Tibial artery (tissue), 4 donors: ENCODE results near the gene MAMDC2.

Source experiments
- DNase-seq, 2 donors: peaks; one replicate each; pipeline ENCODE4 v3.0.0-alpha.2; 2019
- H3K27ac ChIP-seq, 2 donors: fragments of 200-600 bp; sonication (generic) in 1 of 2; 1 replicate in 1 of 2; 2 replicates in 1 of 2; pipeline ENCODE4 v1.5.1; 2018 to 2019; ENCODE audit warnings: mild to moderate bottlenecking in 1 of 2
- H3K27me3 ChIP-seq, 2 donors: fragments of 200-600 bp; sonication (generic) in 1 of 2; one replicate each; pipeline versions ENCODE4 v1.5.1 to v1.6.0; 2016 to 2019
- H3K36me3 ChIP-seq, 3 donors: fragments of 200-600 bp; sonication (generic) in 2 of 3; one replicate each; pipeline ENCODE4 v1.5.1; 2016 to 2019; ENCODE audit warnings: mild to moderate bottlenecking in 2 of 3
- H3K4me1 ChIP-seq, 4 donors: fragments of 200-600 bp; sonication (generic) in 2 of 4; 1 replicate in 3 of 4; 2 replicates in 1 of 4; pipeline ENCODE4 v1.5.1; 2016 to 2019
- H3K4me3 ChIP-seq, 2 donors: fragments of 200-600 bp; sonication (generic) in 1 of 2; 1 replicate in 1 of 2; 2 replicates in 1 of 2; pipeline ENCODE4 v1.5.1; 2018 to 2019; ENCODE audit warnings: mild to moderate bottlenecking in 2 of 2
- H3K9me3 ChIP-seq, 3 donors: fragments of 200-600 bp; sonication (generic) in 1 of 3; one replicate each; pipeline ENCODE4 v1.5.1; 2016 to 2019
- CTCF ChIP-seq, 2 experiments: fragments of 200-600 bp in 1 of 2; fragments of 450-650 bp in 1 of 2; IDR thresholded peaks; one replicate each; pipeline ENCODE4 v1.5.1; 2017 to 2019; ENCODE audit warnings: antibody characterized with exemption in 2 of 2, mild to moderate bottlenecking in 1 of 2, moderate library complexity in 1 of 2
- intact Hi-C: fragments of 100-400 bp; cut with DNase I; formaldehyde crosslinking; loops from one replicate; pipeline ENCODE4 v1.15.0; 2023; ENCODE audit warnings: low total_unique reads

MAMDC2 gene

DNA sequence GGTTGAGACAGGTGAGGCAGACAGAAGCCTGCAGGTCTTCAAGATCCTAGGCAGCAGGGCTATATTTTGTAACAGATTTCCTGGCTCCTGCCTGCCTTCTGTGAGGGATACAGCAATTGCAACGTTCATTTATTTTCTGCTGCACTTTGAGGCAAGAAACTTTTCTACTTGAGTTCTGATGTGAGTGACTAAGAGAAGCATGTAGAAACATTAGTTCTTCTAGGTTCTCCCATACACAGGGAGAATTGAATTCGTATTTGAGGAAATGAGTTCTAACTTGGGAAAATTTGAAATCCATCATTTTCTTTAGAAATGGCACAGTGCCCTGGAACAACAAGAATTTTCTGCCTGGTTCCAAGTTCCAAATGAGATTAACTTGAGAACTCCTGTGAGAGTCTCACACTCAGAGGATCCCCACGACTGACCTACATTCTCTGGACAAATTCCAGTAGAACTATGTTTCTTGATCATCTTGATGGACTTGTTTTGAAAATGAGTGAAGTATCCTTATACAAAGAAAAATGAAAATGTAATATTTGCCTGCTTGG lies 15.0 kb downstream of the MAMDC2 start:
- H3K9me3 ChIP-seq: no peaks in the 10 kb centered on the region
- H3K4me1 ChIP-seq: peaks cover 0 to 59% (median 33%) of the 10 kb centered on the region in 4 donors
- H3K36me3 ChIP-seq: peaks cover 0 to 8% (median 5%) of the 10 kb centered on the region in 3 donors
- H3K27ac ChIP-seq: peak overlapping the region; percentile 30 to 63
- no peak for DNase-seq
- TF ChIP-seq CTCF (IDR thresholded peaks at IDR 0.05): no peak
- H3K4me3 ChIP-seq: no peak overlapping the region
- H3K27me3 ChIP-seq: no peaks in the 10 kb centered on the region
- intact Hi-C loops: no loop called here

DNA sequence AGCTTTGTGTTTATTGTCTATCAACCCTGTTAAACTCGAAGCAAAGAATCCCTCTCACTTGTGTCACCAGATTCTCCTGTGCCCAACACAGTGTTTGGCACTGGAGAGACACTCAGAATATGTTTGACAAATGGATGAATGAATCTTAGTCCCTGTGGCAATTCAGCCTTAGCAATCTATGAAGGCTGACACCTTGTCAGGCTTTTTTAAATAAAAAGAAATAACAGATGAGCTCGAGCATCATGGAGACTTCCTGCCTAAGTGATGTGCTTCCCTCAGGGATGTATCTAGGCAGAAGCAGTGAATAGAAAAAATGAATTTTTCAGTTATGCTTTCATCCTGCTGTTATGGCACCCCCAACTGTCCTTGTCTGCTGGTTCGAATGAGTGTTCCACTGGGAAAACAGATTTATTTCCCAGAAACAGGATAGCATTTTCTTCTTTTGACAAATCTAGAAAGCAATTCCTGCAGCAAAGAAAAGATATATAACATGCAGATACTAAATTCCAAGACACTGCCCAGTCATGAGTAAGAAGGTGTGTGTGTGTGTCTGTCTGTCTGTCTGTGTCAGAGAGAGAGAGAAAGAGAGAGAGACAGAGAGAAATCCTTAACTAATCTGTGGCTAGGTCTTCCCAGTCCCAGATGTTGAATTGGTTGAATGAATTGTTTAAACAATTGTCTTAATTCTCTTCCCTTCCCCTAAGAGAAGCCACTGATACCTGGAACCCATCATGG lies 16.7 kb downstream of the MAMDC2 start:
- no peak overlapping the region for H3K4me3 ChIP-seq
- H3K27me3 ChIP-seq: no peaks in the 10 kb centered on the region
- intact Hi-C loops: no loop called here
- H3K36me3 ChIP-seq: peaks cover 0 to 8% (median 5%) of the 10 kb centered on the region in 3 donors
- no peak for TF ChIP-seq CTCF (IDR thresholded peaks at IDR 0.05)
- DNase-seq: no peak
- H3K9me3 ChIP-seq: no peaks in the 10 kb centered on the region
- no peak overlapping the region for H3K27ac ChIP-seq
- peaks cover 0 to 56% (median 20%) of the 10 kb centered on the region in 4 donors for H3K4me1 ChIP-seq

- TF ChIP-seq CTCF (IDR thresholded peaks at IDR 0.05): no peak
- no peak overlapping the region for H3K27ac ChIP-seq
- no peaks in the 10 kb centered on the region for H3K9me3 ChIP-seq
- H3K4me3 ChIP-seq: no peak overlapping the region
- H3K27me3 ChIP-seq: no peaks in the 10 kb centered on the region
- H3K4me1 ChIP-seq: peaks cover 3 to 56% (median 18%) of the 10 kb centered on the region in 4 donors
- no peak for DNase-seq
- peaks cover 0 to 8% (median 5%) of the 10 kb centered on the region in 3 donors for H3K36me3 ChIP-seq
- intact Hi-C loops: no loop called here
Measured at GRCh38 chr9:70060883-70061507, 17.3 kb downstream of the MAMDC2 start.

DNA sequence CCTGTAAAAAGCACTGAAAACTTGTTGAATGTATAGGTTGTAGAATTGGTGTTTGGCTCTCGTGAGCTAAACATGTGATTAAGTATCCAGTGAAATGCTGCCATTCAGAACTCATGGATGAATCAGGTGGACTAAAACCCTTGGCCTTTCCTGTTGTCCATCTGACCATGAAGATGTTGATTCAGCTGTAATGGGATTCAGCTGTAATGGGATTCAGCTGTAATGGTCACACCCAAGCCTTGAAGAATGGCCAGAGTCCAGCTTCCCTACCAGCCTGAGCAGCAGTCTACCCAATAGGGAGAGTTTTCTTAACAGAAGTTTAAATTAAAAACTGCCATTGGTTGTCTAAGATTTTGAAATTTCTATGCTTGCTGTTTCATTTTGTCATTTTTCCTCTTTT lies 18.1 kb downstream of the MAMDC2 start:
- intact Hi-C loops: no loop called here
- Histone ChIP-seq H3K4me1 (peaks cover 5 to 56% (median 21%) of the 10 kb centered on the region in 4 donors), H3K4me3 (no peak overlapping the region), H3K9me3 (no peaks in the 10 kb centered on the region), H3K27ac (no peak overlapping the region), H3K27me3 (no peaks in the 10 kb centered on the region), H3K36me3 (peaks cover 0 to 8% (median 5%) of the 10 kb centered on the region in 3 donors)
- TF ChIP-seq CTCF (IDR thresholded peaks at IDR 0.05): no peak
- no peak for DNase-seq

DNA sequence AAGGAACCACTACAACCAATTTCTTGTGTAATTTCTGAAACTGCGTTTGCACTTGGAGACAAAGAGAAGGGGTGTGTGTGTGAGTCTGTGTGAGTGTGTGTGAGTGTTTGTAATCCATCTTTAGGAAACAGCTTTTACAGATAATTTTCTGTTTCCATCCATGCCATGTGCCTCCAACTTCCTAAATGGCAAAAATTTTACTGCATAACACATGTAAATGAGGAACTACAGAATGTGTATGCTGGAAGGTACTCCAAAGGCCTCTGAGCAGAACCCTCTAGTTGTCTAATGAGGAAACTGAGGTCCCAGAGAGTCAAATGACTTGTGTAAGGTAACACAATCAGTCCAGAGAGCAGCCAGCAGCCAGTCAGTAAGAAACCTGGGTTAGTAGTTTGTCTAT lies 20.8 kb downstream of the MAMDC2 start:
- H3K27me3 ChIP-seq: no peaks in the 10 kb centered on the region
- H3K4me3 ChIP-seq: no peak overlapping the region
- H3K4me1 ChIP-seq: peaks cover 8 to 58% (median 36%) of the 10 kb centered on the region in 4 donors
- no peak for DNase-seq
- TF ChIP-seq CTCF (IDR thresholded peaks at IDR 0.05): no peak
- no peaks in the 10 kb centered on the region for H3K9me3 ChIP-seq
- peaks cover 0 to 8% (median 5%) of the 10 kb centered on the region in 3 donors for H3K36me3 ChIP-seq
- intact Hi-C loops: no loop called here
- H3K27ac ChIP-seq: peak overlapping the region; percentile 36 to 77
